Neuronal stem cell (in vitro differentiated cells): ENCODE results near the gene SLC41A1.
A peak's percentile ranks its signal among the peaks of the same experiment; 100 is the strongest.

Experiments used
- DNase-seq: peaks from one replicate; pipeline ENCODE4 v3.0.0-alpha.2; 2013; ENCODE audit warnings: low spot score
- H2AFZ ChIP-seq: one replicate; pipeline ENCODE4 v1.6.1; 2013; ENCODE audit warnings: mild to moderate bottlenecking, low read length, inconsistent platforms
- H2AK5ac ChIP-seq: 2 replicates; pipeline ENCODE4 v1.6.1; 2013; ENCODE audit warnings: low read depth, mild to moderate bottlenecking, inconsistent platforms, low read length, moderate library complexity, mixed read lengths
- H2BK120ac ChIP-seq: 2 replicates; pipeline ENCODE4 v1.6.1; 2013; ENCODE audit warnings: low read depth, mild to moderate bottlenecking, inconsistent platforms, low read length, moderate library complexity, mixed read lengths
- H2BK12ac ChIP-seq: one replicate; pipeline ENCODE4 v1.6.1; 2013; ENCODE audit warnings: low read length, inconsistent platforms
- H2BK15ac ChIP-seq: 2 replicates; pipeline ENCODE4 v1.6.1; 2013; ENCODE audit warnings: mild to moderate bottlenecking, low read length, inconsistent platforms, mixed read lengths
- H2BK5ac ChIP-seq: one replicate; pipeline ENCODE4 v1.6.1; 2013; ENCODE audit warnings: inconsistent platforms, mild to moderate bottlenecking, low read length, moderate library complexity
- H3K14ac ChIP-seq: one replicate; pipeline ENCODE4 v1.6.1; 2013; ENCODE audit warnings: low read length, inconsistent platforms
- H3K18ac ChIP-seq: 2 replicates; pipeline ENCODE4 v1.6.1; 2013; ENCODE audit warnings: low read length, inconsistent platforms
- H3K23ac ChIP-seq: 2 replicates; pipeline ENCODE4 v1.6.1; 2013; ENCODE audit warnings: low read depth, mild to moderate bottlenecking, mixed read lengths, low read length, inconsistent platforms; ENCODE audit not compliant: poor library complexity
- H3K27ac ChIP-seq: replicated peaks from 3 replicates; pipeline ENCODE4 v1.5.1; 2013; ENCODE audit warnings: low read length, inconsistent platforms
- H3K27me3 ChIP-seq, 3 experiments: 2 replicates each; pipeline ENCODE4 v1.6.1; 2013; ENCODE audit warnings: low read length in 3 of 3, mild to moderate bottlenecking in 2 of 3, inconsistent platforms in 1 of 3, low read depth in 1 of 3, mixed read lengths in 1 of 3, moderate library complexity in 1 of 3; ENCODE audit not compliant: control insufficient read depth in 3 of 3, insufficient read depth in 3 of 3
- H3K36me3 ChIP-seq, 2 donors: replicated peaks in 1 of 2; 2 replicates each; pipeline ENCODE4 v1.6.1; 2013; ENCODE audit warnings: low read length in 2 of 2; ENCODE audit not compliant: control insufficient read depth in 2 of 2, insufficient read depth in 2 of 2
- H3K4ac ChIP-seq: 2 replicates; pipeline ENCODE4 v1.6.1; 2013; ENCODE audit warnings: inconsistent platforms, mild to moderate bottlenecking, low read length, moderate library complexity
- H3K4me1 ChIP-seq, 2 donors: 1 replicate in 1 of 2; 2 replicates in 1 of 2; pipeline ENCODE4 v1.6.1; 2013; ENCODE audit warnings: low read length in 2 of 2, low read depth in 1 of 2; ENCODE audit not compliant: control insufficient read depth in 2 of 2, insufficient read depth in 1 of 2
- H3K4me2 ChIP-seq: one replicate; pipeline ENCODE4 v1.6.1; 2013; ENCODE audit warnings: mild to moderate bottlenecking, low read length, inconsistent platforms; ENCODE audit not compliant: insufficient read depth, poor library complexity, severe bottlenecking
- H3K4me3 ChIP-seq, 2 donors: 2 replicates each; pipeline ENCODE4 v1.5.1; 2013; ENCODE audit warnings: low read length in 2 of 2, mild to moderate bottlenecking in 2 of 2, inconsistent platforms in 1 of 2, moderate library complexity in 1 of 2
- H3K79me1 ChIP-seq: one replicate; pipeline ENCODE4 v1.6.1; 2013; ENCODE audit warnings: low read depth, mild to moderate bottlenecking, inconsistent platforms, low read length, moderate library complexity
- H3K9ac ChIP-seq: one replicate; pipeline ENCODE4 v1.6.1; 2013; ENCODE audit warnings: mild to moderate bottlenecking, low read depth, low read length, inconsistent platforms; ENCODE audit not compliant: poor library complexity
- H3K9me3 ChIP-seq, 2 donors: replicated peaks in 1 of 2; 2 replicates each; pipeline versions ENCODE3 to v1.6.1; 2013; ENCODE audit warnings: low read length in 2 of 2, mild to moderate bottlenecking in 2 of 2, inconsistent platforms in 1 of 2, low read depth in 1 of 2, mixed read lengths in 1 of 2, moderate library complexity in 1 of 2; ENCODE audit not compliant: control insufficient read depth in 2 of 2, insufficient read depth in 1 of 2
- H4K8ac ChIP-seq: one replicate; pipeline ENCODE4 v1.6.1; 2013; ENCODE audit warnings: low read depth, mild to moderate bottlenecking, inconsistent platforms, low read length, moderate library complexity
- H4K91ac ChIP-seq: one replicate; pipeline ENCODE4 v1.6.1; 2013; ENCODE audit warnings: low read length, low read depth, mild to moderate bottlenecking, inconsistent platforms; ENCODE audit not compliant: poor library complexity
- WGBS, 2 donors: extraction: QIAGEN DNeasy Blood & Tissue Kit; methylation state at CpG; one replicate each; pipeline ENCODE4 v1.1.7; 2013; ENCODE audit warnings: missing lambda C conversion rate in 2 of 2, mixed read lengths in 1 of 2; ENCODE audit not compliant: insufficient read length in 2 of 2, insufficient replicate concordance in 1 of 2; ENCODE audit errors: extremely low coverage in 2 of 2; 5-methylcytosine and 5-hydroxymethylcytosine counted together

The SLC41A1 gene

GRCh38 chr1:205856433-205856832, 43.4 kb upstream of the SLC41A1 start:
- peaks cover 2 to 13% of the 10 kb centered on the region in 2 donors for H3K9me3 ChIP-seq
- H3K27ac ChIP-seq = no peak overlapping the region
- H3K4me1 ChIP-seq = no peaks in the 10 kb centered on the region
- no peak overlapping the region for H2AFZ ChIP-seq
- DNase-seq = no peak
- no peak overlapping the region for H3K4me3 ChIP-seq
- H2BK120ac ChIP-seq = no peak overlapping the region
- H3K23ac ChIP-seq = no peak overlapping the region
- H4K91ac ChIP-seq = no peak overlapping the region
- H3K14ac ChIP-seq = no peak overlapping the region
- H3K79me1 ChIP-seq = no peaks in the 10 kb centered on the region
- no peak overlapping the region for H3K9ac ChIP-seq
- H3K36me3 ChIP-seq = no peaks in the 10 kb centered on the region
- no peak overlapping the region for H3K4me2 ChIP-seq
- no peak overlapping the region for H4K8ac ChIP-seq
- H2AK5ac ChIP-seq = no peak overlapping the region
- H2BK15ac ChIP-seq = no peak overlapping the region
- H2BK5ac ChIP-seq = no peak overlapping the region
- no peak overlapping the region for H3K4ac ChIP-seq
- H3K27me3 ChIP-seq = no peaks in the 10 kb centered on the region
- H3K18ac ChIP-seq = no peak overlapping the region
- H2BK12ac ChIP-seq = no peak overlapping the region

GRCh38 chr1:205852969-205853368, 40.0 kb upstream of the SLC41A1 start:
- Histone ChIP-seq H3K9ac (no peak overlapping the region), H3K18ac (no peak overlapping the region)

GRCh38 chr1:205851993-205852392, 39.0 kb upstream of the SLC41A1 start:
- Histone ChIP-seq H3K27ac (no peak overlapping the region), H3K4me1 (no peaks in the 10 kb centered on the region), H3K23ac (no peak overlapping the region), H4K91ac (no peak overlapping the region), H3K4me3 (no peak overlapping the region), H3K4me2 (no peak overlapping the region), H3K4ac (no peak overlapping the region), H3K18ac (no peak overlapping the region), H2BK15ac (no peak overlapping the region), H2BK5ac (no peak overlapping the region), H3K36me3 (no peaks in the 10 kb centered on the region), H3K79me1 (peaks cover 2% of the 10 kb centered on the region), H3K9ac (no peak overlapping the region), H3K14ac (no peak overlapping the region), H2AFZ (no peak overlapping the region), H2AK5ac (no peak overlapping the region), H4K8ac (no peak overlapping the region), H2BK12ac (no peak overlapping the region), H3K9me3 (peaks cover 2 to 10% of the 10 kb centered on the region in 2 donors), H3K27me3 (no peaks in the 10 kb centered on the region), H2BK120ac (no peak overlapping the region)
- no peak for DNase-seq
- no CpG with 5 or more reads among the region's 4 CpGs for WGBS, 2 donors

More at GRCh38 chr1:205852969-205853368, 40.0 kb upstream of the SLC41A1 start:
- DNase-seq = no peak
- H3K36me3 ChIP-seq = no peaks in the 10 kb centered on the region
- H4K91ac ChIP-seq = no peak overlapping the region
- no peak overlapping the region for H3K4me2 ChIP-seq
- no peaks in the 10 kb centered on the region for H3K27me3 ChIP-seq
- H3K27ac ChIP-seq = no peak overlapping the region
- H2BK120ac ChIP-seq = no peak overlapping the region
- no peak overlapping the region for H2BK5ac ChIP-seq
- H2AK5ac ChIP-seq = no peak overlapping the region
- no peak overlapping the region for H4K8ac ChIP-seq
- no peaks in the 10 kb centered on the region for H3K4me1 ChIP-seq
- H2BK15ac ChIP-seq = no peak overlapping the region
- peaks cover 2% of the 10 kb centered on the region for H3K79me1 ChIP-seq
- H2AFZ ChIP-seq = no peak overlapping the region
- H2BK12ac ChIP-seq = no peak overlapping the region
- no peak overlapping the region for H3K4me3 ChIP-seq
- no peak overlapping the region for H3K14ac ChIP-seq
- H3K9me3 ChIP-seq = peaks cover 2 to 10% of the 10 kb centered on the region in 2 donors
- no peak overlapping the region for H3K23ac ChIP-seq
- H3K4ac ChIP-seq = no peak overlapping the region

- Histone ChIP-seq H4K91ac (no peak within 1 kb of the TSS), H3K14ac (no peak within 1 kb of the TSS), H3K18ac (peak within 1 kb of the TSS; percentile 80), H3K27ac (no peak within 1 kb of the TSS), H3K4me3 (no peak within 1 kb of the TSS), H2AFZ (no peak within 1 kb of the TSS), H3K4me2 (peak within 1 kb of the TSS; percentile 2), H2BK12ac (peak within 1 kb of the TSS; percentile 22), H3K9me3 (peaks cover 2 to 7% of the 10 kb centered on the region in 2 donors), H2BK120ac (no peak within 1 kb of the TSS), H3K4ac (no peak within 1 kb of the TSS), H3K27me3 (no peaks in the 10 kb centered on the region), H2AK5ac (no peak within 1 kb of the TSS), H3K79me1 (peaks cover 2% of the 10 kb centered on the region), H3K23ac (peak within 1 kb of the TSS; percentile 43), H2BK5ac (no peak within 1 kb of the TSS), H3K4me1 (no peaks in the 10 kb centered on the region), H3K36me3 (no peaks in the 10 kb centered on the region), H2BK15ac (peak within 1 kb of the TSS; percentile 45), H3K9ac (no peak within 1 kb of the TSS), H4K8ac (no peak within 1 kb of the TSS)
- no CpG with 5 or more reads among the region's 39 CpGs for WGBS, 2 donors
- no peak for DNase-seq
Observed at GRCh38 chr1:205849619-205850355, 36.8 kb upstream of the SLC41A1 start, which contains the start of gene PM20D1. Gene PM20D1, minus strand, starts transcription at chr1:205850132. Its CDS starts 60 bp downstream, at chr1:205850072.
